Stimulated activated CD8-positive, alpha-beta memory T cell treated with anti-CD3 and anti-CD28 coated beads, Interleukin-4, amount 100 ng/mL, for 1 hour (primary cell): ENCODE measurements around the gene E2F6.
A peak's percentile ranks its signal among the peaks of the same experiment; 100 is the strongest.

ENCODE experiments used
- DNase-seq, 2 donors: peaks; one replicate each; pipeline ENCODE4 v3.0.0-alpha.2; 2020; ENCODE audit warnings: low read depth in 2 of 2, low spot score in 1 of 2

Gene E2F6

DNA sequence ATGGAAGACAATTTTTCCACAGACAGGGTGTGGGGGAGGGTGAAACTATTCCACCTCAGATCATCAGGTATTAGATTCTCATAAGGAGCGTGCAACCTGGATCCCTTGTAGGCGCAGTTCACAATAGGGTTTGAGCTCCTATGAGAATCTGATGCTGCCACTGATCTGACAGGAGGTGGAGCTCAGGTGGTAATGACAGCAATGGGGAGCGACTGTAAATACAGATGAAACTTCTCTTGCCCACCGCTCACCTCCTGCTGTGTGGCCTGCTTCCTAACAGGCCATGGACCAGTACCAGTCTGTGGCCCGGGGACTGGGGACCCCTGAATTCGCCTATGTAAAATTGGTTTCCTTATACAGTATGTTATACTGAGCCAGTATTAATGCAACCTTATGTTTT, 27.3 kb upstream of the E2F6 start:
- no peak for DNase-seq

- DNase-seq: no peak
These were observed 26.8 kb upstream of the E2F6 start for GRCh38 chr2:11492720-11493119.

- DNase-seq: no peak
These were observed 26.3 kb upstream of the E2F6 start for GRCh38 chr2:11492244-11492643.

- DNase-seq: no peak
These were observed 25.5 kb upstream of the E2F6 start for GRCh38 chr2:11491348-11491933.

- no peak for DNase-seq
These were observed 24.2 kb upstream of the E2F6 start for GRCh38 chr2:11490194-11490593.

GRCh38 chr2:11488809-11489208, 22.8 kb upstream of the E2F6 start:
- DNase-seq: no peak

- no peak for DNase-seq
These were observed 18.1 kb upstream of the E2F6 start for GRCh38 chr2:11483806-11484617.

- no peak for DNase-seq
These were observed 16.6 kb upstream of the E2F6 start for GRCh38 chr2:11482473-11483035.

GRCh38 chr2:11481789-11482472, 16.0 kb upstream of the E2F6 start:
- no peak for DNase-seq

- no peak for DNase-seq
These were observed 15.4 kb upstream of the E2F6 start for GRCh38 chr2:11481426-11481788.

DNA sequence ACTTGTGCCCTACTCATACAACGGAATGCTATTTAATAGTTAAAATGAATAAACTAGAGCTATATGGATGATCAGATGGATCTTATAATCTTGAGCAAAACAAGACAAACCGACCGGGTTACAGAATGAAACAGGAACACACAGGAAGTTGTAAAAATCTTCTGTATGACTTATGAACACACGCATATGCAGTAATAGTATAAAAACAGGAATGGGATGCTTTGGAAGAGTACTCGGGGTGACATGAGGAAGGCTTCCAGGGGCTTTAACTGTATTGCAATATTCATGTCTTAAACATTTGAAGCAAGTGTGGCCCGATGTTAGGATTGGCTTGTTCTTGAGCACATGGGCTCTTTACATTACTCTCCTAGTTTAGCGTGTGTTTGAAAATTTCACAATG, 14.9 kb upstream of the E2F6 start:
- DNase-seq: no peak

DNA sequence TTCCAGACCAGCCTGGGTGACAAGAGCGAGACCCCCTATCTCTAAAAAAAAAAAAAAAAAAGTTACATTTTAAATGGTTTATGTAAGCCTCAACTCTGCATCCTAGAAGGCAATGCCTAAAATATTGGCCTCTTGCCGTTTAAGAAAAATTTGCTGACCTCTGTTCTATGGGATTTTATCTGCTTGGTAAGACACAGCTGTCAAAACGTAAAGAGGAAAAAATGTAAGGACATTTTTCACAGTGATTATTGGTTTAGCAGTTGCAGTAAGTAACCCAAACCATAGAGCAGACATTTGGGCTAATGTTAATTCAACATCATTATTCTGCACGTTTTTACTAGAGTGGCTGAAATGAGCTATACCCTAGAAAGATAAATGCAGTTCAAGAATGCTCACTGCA, 14.4 kb upstream of the E2F6 start:
- no peak for DNase-seq

DNA sequence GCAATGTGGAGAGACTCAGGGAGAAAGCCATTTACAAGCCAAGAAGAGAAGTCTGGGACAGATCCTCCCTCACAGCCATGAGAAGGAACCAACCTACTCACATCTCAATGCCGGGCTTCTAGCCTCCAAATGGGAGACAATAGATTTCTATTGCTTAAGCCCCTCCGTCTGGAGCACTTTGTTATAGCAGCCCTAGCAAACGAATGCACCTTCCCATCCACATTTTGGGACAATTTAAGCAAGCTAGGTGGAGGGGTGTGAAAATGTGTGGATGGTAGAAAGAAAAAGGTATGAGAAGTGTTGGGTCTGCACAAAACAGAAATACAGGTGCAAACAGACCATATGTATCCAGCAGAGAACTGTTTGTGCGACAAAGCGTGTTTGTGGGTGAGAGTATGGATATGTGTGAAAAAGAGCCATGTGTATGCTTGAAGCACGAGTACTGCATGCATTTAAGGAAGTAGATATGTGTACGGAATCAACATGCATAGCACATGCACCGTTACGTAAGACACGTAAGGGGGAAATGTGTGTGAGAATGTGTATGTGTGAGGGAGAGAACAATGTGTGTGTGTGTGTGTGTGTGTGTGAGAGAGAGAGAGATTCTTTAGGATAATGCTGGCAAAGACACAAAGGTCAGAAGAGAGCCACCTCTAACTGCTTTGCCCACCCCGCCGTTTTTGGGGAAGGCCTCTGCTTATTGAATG, 13.1 kb upstream of the E2F6 start:
- no peak for DNase-seq

GRCh38 chr2:11477994-11478393, 12.0 kb upstream of the E2F6 start:
- DNase-seq: peak; percentile 67 to 68

GRCh38 chr2:11473659-11474433, 7.9 kb upstream of the E2F6 start:
- DNase-seq: no peak

- no peak for DNase-seq
These were observed 1.8 kb upstream of the E2F6 start for GRCh38 chr2:11467749-11468148.

DNA sequence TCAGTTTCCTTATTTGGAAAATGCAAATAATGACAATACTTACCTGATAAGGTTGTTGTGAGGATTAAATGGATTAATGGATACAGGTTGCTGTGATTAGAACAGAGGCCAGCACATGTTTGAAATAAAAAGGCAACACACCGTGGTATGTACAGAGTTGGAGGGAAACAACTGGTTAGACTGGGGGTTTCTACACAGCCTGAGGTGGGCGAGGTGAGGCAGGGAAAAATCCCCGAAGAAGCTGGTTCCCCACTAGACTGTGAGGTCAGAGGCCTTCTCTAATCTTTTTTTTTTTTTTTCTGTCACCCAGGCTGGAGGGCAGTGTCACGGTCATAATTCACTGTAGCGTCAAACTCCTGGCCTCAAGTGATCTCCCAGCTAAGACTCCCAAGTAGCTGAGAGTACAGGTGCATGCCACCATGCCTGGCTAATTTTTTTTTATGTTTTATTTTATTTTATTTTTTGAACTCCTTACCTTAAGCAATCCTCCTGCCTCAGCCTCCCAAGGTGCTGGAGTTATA, 1.2 kb upstream of the E2F6 start:
- DNase-seq: no peak

DNA sequence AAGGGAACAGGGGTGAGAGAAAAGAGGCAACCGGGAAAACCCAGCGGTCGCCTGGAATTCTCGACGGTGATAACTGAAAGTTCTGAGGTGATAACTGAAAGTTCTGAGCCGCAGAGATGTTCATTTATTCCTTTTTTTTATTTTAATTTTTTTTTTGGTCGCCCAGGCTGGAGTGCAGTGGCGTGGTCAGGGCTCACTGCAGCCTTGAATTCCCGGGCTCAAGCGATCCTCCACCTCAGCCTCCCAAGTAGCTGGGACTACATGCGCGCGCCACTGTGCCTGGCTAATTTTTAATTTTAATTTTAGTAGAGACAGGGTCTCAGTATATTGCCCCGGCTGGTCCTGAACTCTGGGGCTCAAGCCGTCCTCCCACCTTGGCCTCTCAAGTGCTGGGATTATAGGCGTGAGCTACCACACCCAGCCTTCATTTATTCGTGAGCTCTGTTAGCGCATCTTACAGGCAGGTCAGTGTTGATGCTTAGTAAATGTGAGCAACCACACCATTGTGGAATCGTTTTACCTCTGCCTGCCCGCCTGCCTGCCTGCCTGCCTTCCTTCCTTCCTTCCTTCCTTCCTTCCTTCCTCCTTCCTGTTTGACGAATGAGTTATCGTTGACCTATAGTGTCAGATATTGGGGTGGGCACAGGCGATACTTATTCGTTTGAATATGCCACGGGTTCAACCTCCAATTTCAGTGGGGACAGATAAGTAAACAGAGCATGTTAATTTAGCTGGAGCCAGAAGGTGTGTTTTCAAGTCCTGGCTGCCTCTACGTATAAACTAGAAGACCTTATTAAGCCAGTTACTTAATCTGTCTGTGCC, 557 bp upstream of the E2F6 start:
- no peak for DNase-seq

DNA sequence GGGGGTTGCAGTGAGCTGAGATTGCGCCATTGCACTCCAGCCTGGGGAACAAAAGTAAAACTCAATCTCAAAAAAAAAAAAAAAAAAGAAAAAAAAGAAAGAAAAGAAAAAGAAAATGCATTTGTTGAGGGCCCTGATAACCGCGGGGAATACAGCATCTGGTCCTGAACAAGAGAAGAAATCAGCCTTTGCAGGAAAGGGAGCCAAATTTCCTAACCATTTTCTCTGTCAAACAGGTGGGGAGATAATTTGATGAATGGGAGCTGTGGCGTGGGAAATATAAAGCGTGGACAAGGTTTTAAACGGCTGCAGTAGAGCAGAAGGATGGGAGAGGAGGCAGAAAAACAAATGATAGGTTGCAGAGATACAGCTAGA, 864 bp downstream of the E2F6 start:
- DNase-seq: no peak

DNA sequence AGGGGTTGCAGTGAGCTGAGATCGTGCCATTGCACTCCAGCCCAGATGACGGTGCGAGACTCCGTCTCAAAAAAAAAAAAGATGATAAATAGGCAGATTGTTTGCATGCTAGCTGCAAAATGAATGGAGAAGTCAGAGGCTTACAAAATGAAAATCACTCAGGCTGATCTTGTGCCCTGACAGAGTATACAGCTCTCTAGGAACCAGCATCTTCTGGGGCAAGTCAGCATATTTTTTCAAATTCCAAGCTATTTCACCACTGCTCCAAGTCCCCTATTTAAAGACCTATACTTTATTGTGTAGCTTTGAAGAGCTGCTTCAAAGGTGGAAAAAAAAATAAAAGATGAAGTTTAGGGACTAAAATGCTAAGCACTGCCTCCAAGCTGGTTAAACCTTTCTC, 6.1 kb downstream of the E2F6 start:
- no peak for DNase-seq
